GM19193 (cell line): Measurements from ENCODE around the gene FHOD3.

ENCODE experiments used
- POLR2A ChIP-seq: IDR thresholded peaks from 4 replicates; pipeline ENCODE4 v1.6.1; 2011; ENCODE audit not compliant: insufficient read depth, insufficient read length; ENCODE audit errors: extremely low read depth

Gene FHOD3

GRCh38 chr18:36771245-36771644 is 473.7 kb downstream of the FHOD3 start:
- TF ChIP-seq POLR2A, result no peak

DNA sequence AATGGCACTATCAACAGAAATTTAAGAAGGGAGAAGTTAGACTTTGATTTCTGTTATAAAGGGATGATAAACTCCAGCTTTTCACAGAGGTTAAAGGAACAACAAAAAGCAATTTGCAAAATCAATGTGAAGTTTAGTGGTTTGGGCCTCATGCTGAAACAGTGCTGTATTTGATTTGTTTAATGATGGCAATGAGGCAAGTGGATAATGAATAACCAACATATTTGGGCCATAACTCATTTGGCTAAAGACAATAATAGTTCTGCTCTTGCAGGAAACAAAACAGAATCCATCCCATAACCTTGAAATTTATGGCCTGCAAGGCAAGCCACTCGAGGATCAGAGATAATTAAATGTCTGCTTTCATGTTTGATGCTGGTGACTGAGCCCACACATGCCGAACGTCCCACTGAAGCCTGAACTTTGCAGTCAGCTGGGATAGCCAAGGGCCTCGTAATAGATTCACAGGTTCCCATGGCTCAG is 474.8 kb downstream of the FHOD3 start:
- TF ChIP-seq POLR2A, result no peak

DNA sequence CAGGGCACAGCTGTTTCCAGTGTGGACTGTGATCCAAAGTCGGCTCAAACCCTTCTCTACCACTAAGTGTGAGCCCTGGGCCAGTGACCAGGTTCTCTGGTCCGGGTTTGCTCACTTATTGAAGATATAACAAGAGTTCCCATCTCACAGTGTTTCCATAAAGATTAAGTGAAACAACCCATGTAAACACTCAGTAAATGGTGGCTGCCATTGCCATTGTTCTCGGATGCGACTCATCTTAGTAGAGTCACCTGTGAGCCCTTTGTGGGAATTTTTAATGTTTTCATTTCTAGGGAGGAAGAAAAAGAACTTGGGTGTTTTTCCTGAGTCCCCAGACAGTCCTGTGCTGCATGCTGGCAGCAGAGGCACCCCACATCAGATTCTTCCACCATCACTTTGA is 477.9 kb downstream of the FHOD3 start:
- no peak for TF ChIP-seq POLR2A

DNA sequence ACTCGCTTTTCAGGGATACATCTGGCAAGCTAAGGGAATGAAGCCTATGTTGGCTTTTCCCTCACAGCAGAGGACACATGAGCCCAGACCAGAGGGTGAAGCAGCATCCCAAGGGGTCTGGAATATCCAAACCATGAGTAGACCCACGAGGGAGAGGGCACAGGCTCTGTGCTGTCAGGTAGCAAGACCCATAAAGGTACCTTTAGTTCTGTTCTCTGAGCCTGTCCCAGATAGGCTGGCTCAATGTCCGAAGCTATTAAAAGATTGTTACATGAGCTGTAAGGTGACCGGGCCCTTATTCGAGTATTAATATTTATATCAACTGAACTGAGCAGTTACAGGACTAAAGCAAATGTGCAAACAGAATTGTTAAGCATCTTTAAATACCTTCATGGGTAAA is 479.1 kb downstream of the FHOD3 start:
- no peak for TF ChIP-seq POLR2A

DNA sequence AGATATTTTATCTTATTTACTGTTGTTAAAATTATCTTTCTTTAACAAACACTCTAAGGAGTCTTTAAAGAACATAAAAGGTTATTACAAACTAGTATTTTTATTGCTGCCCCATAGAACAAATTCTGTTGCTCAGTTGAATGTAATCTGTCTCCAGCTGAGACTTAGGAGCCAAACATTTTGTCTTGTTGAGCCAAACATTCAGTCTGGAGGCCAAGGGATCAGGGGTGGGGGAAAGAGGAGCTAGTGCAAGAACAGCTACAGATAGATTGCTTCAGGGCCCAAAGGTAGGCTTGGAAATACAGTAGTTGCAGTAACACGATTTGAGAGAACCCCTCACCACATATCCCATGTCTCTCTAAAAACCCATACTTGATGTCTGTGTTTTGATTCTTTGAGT is 480.1 kb downstream of the FHOD3 start:
- no peak for TF ChIP-seq POLR2A

- TF ChIP-seq POLR2A, result no peak
These were observed 483.2 kb downstream of the FHOD3 start for GRCh38 chr18:36780748-36781147.

GRCh38 chr18:36782710-36783109 is 485.2 kb downstream of the FHOD3 start:
- TF ChIP-seq POLR2A, result no peak

- no peak for TF ChIP-seq POLR2A
These were observed 486.3 kb downstream of the FHOD3 start for GRCh38 chr18:36783792-36784191.

GRCh38 chr18:36786686-36787085 is 489.2 kb downstream of the FHOD3 start:
- no peak for TF ChIP-seq POLR2A

DNA sequence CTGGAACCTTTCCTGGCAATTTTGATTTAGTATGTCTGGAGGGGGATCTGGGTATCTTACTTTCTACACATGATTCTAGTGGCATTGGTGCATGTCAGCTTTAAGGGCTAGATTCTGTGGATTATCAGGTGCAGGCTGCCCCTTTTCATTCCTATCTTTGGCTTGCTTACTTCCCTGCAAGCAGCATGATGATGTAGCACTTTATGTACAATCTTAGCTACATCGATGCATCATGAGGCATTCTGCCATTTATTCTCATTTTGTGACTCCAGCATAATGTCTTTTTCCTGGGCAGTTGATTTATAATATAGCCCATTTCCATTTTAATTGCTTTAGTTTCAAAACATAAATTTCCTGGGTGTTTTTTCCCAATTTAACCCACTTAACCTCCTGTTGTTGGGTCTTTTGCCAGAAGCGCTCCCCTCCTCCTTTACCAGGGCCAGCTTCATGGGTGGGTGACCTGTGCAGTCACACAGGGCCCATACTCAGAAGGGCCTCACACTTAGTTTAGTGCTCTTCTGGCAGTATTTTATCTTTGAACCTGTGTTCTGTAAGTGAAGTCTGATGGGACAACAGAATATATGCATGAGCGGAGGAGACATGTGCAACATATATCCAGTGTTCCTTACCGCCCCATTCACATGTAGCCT is 495.2 kb downstream of the FHOD3 start:
- no peak for TF ChIP-seq POLR2A

DNA sequence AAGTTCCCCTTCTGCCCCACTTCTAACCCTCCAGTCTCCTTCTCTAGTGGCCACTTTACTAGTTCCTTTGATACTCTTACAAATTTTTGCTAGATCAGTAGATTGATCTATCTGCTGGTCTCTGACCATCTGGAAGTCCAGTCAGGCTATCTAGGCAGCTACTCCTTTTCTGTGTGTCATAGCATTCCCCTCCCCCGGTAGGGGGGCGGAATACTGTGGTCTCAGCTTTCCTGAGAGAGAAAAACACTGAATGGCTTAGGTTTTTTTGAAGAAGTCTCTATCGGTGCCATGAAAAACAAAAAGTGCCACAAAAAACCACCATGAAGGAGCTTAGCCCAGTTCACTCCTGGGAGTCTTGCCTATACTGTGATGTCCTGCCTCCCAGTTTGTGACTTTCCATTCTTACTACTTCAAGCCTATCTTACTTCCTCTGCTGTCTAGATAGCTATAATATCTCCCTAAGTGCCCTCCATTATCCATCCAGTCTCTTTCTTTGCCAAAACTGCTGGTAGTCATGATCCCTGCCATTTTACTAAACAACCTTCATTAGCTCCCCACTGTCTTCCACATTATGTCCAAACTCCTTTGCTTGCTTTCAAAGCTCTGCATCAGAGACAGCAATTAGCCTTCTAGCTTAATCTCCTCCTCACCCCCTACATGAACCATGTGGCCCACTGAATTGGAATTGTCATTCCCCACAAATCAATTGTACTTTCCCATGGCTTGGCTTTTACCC is 501.4 kb downstream of the FHOD3 start:
- TF ChIP-seq POLR2A, result no peak

DNA sequence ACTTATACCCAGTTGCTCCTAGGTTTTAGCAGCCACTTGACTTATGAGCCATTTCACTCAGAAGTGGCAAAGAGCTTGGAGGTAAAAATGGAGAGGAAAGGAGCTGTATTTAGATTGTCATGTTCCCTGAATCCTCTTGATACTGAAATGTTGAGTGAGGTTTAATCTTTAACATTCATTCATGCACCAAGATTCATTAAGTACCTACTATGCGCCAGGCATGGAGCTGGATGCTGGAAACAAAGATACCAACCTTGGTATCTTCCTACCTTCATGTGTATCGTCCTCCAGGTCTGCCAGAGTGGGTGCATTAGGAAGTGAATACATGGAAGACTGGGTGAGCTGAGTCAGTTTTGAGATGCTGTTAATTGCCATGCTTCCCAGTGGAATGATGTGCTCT is 507.6 kb downstream of the FHOD3 start:
- TF ChIP-seq POLR2A, result no peak

GRCh38 chr18:36808681-36809080 is 511.2 kb downstream of the FHOD3 start:
- TF ChIP-seq POLR2A, result no peak

DNA sequence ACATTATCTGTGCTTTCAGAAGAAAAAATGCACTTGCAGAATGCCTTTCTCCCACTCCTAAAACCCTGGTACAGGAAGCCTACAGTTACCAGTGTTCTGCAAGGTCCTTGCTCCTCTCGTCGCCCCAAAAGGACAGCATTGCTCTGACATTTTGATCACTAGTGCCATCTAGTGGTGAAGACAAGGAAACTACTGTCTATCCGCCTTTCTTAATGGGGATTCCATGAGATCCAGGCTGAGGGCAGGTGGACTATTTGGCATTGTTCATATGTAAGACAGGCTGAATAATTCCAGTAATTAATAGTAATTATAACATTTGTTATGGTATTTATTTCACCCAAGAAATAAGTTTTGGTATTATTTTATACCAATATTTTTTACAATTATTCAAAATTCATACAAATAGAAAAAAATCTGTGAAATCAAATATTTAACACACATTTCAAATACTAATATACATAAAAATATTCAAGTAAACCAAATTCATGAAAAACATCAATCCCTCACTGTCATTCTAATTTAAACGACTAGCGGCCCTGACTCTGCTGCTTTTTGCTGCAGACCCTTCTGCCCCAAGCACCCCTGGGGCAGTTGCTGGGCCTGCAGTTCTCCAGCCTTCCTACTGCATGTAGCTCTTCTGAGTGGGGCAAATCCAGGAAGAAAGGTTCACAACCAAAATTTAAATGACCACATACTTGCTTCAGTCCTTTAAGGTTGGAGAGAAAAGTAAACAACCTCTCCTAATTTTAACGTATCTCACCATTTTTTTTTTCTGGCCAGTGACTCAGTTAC is 512.3 kb downstream of the FHOD3 start:
- TF ChIP-seq POLR2A, result no peak

GRCh38 chr18:36811430-36811829 is 513.9 kb downstream of the FHOD3 start:
- no peak for TF ChIP-seq POLR2A
